ENCODE results near the gene TOM1L1. TPM values are rescaled to one million over a fixed set of nuclear protein-coding genes. Genes with fewer than 3 reads are reported as not detected.

TOM1L1 gene
- total RNA-seq, 2 experiments from 2014 or later = not detected

DNA sequence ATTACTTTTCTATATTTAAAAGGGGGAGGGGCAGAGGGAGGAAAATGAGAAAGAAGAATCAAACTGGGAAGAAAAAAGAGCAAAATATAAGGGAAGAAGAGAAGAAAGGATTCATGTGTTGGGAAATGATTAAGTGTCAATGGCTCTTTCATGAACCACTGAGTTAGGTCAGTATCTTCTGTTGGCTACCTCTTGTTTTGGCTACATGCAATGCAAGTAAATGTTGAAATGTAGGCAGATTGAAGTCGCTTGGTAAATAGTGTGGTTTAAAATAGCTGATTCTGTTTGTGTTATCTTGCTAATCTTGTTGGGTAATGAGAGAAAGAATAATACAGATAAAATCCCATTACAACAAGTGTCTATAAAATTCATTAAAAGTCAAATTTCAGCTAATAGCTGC, 40.6 kb downstream of the TOM1L1 start:
- TF ChIP-seq, protein P1, sequence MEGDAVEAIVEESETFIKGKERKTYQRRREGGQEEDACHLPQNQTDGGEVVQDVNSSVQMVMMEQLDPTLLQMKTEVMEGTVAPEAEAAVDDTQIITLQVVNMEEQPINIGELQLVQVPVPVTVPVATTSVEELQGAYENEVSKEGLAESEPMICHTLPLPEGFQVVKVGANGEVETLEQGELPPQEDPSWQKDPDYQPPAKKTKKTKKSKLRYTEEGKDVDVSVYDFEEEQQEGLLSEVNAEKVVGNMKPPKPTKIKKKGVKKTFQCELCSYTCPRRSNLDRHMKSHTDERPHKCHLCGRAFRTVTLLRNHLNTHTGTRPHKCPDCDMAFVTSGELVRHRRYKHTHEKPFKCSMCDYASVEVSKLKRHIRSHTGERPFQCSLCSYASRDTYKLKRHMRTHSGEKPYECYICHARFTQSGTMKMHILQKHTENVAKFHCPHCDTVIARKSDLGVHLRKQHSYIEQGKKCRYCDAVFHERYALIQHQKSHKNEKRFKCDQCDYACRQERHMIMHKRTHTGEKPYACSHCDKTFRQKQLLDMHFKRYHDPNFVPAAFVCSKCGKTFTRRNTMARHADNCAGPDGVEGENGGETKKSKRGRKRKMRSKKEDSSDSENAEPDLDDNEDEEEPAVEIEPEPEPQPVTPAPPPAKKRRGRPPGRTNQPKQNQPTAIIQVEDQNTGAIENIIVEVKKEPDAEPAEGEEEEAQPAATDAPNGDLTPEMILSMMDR (IDR thresholded peaks at IDR 0.05) = no peak
- ATAC-seq (ENCODE audit: poor library complexity) = no peak
- Mint-ChIP-seq H3K27ac (no peak overlapping the region), H3K36me3 (ENCODE audit: low read depth) (no peaks in the 10 kb centered on the region), H3K27me3 (peaks cover 10% of the 10 kb centered on the region), H3K4me1 (ENCODE audit: low read depth) (no peaks in the 10 kb centered on the region), H3K4me3 (no peak overlapping the region), H3K9me3 (no peaks in the 10 kb centered on the region)
- Histone ChIP-seq H3K27ac (ENCODE audit: low read depth in 1 of 2, low read length in 2 of 2) (no peak overlapping the region), H3K4me3 (ENCODE audit: low read length) (no peak overlapping the region), H3K36me3 (ENCODE audit: insufficient read depth, low read length) (no peaks in the 10 kb centered on the region), H3K9me3 (ENCODE audit: control insufficient read depth in 1 of 2, insufficient read depth in 1 of 2, low read length in 2 of 2) (no peaks in the 10 kb centered on the region), H3K4me1 (ENCODE audit: insufficient read depth, low read length) (no peaks in the 10 kb centered on the region), H3K27me3 (ENCODE audit: control insufficient read depth in 1 of 2, insufficient read depth in 2 of 2, low read length in 2 of 2) (no peaks in the 10 kb centered on the region)
- no peak for DNase-seq
- POLR2A ChIA-PET = no interaction called here
- CTCF ChIA-PET = no interaction called here
- intact Hi-C loops (cut with DNase I, micrococcal nuclease) = no loop called here

DNA sequence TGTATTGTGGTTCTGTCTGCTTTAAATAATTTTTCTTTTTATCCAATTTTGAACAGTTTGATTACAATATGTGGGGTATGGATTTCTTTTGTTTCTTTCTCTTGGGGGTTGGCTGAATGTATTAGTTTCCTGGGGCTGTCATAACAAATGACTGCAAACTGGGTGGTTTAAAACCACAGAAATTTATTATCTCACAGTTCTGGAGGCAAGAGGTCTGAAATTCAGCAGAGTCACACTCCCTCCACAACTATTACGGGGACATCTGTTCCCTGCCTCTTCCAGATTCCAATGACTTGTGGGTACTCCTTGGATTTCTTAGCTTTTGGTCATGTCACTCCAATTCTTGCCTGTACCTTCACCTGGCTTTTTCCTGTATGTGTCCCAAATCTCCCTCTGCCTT, 44.1 kb downstream of the TOM1L1 start:
- peaks cover 17% of the 10 kb centered on the region for H3K27me3 Mint-ChIP-seq
- ChIA-PET POLR2A (no interaction called here), CTCF (no interaction called here)
- no peaks in the 10 kb centered on the region for H3K9me3 Mint-ChIP-seq
- no peak overlapping the region for H3K4me3 Mint-ChIP-seq
- Histone ChIP-seq H3K4me1 (ENCODE audit: insufficient read depth, low read length) (no peaks in the 10 kb centered on the region), H3K27me3 (ENCODE audit: control insufficient read depth in 1 of 2, insufficient read depth in 2 of 2, low read length in 2 of 2) (peaks cover 0 to 6% of the 10 kb centered on the region in 2 experiments), H3K36me3 (ENCODE audit: insufficient read depth, low read length) (no peaks in the 10 kb centered on the region), H3K4me3 (ENCODE audit: low read length) (no peak overlapping the region), H3K9me3 (ENCODE audit: control insufficient read depth in 1 of 2, insufficient read depth in 1 of 2, low read length in 2 of 2) (no peaks in the 10 kb centered on the region), H3K27ac (ENCODE audit: low read depth in 1 of 2, low read length in 2 of 2) (no peak overlapping the region)
- intact Hi-C loops (cut with DNase I, micrococcal nuclease) = no loop called here
- no peaks in the 10 kb centered on the region for H3K36me3 Mint-ChIP-seq (ENCODE audit: low read depth)
- no peak overlapping the region for H3K27ac Mint-ChIP-seq
- TF ChIP-seq, protein P1 (IDR thresholded peaks at IDR 0.05) = no peak
- no peaks in the 10 kb centered on the region for H3K4me1 Mint-ChIP-seq (ENCODE audit: low read depth)
- no peak for DNase-seq
- no peak for ATAC-seq (ENCODE audit: poor library complexity)

DNA sequence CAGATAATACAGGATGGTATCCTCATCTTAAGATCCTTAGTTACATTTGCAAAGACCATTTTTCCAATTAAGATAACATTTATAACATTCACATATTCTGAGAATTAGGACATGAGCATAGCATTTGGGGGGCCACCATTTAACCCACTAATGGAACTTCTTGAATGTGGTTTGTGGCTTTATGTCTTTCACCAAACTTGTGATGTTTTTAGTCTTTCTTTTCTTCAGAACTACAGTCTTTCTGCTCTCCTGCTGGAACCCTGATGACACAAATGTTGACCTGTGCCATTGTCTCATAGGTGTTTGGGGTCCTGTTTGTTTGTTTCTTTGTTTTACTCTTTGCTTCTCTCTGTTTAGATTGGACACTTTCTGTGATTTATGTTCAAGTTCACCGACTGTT, 44.6 kb downstream of the TOM1L1 start:
- no peaks in the 10 kb centered on the region for H3K4me1 Mint-ChIP-seq (ENCODE audit: low read depth)
- ChIA-PET CTCF (no interaction called here), POLR2A (no interaction called here)
- H3K27ac Mint-ChIP-seq = no peak overlapping the region
- Histone ChIP-seq H3K36me3 (ENCODE audit: insufficient read depth, low read length) (no peaks in the 10 kb centered on the region), H3K27ac (ENCODE audit: low read depth in 1 of 2, low read length in 2 of 2) (no peak overlapping the region), H3K9me3 (ENCODE audit: control insufficient read depth in 1 of 2, insufficient read depth in 1 of 2, low read length in 2 of 2) (no peaks in the 10 kb centered on the region), H3K4me1 (ENCODE audit: insufficient read depth, low read length) (no peaks in the 10 kb centered on the region), H3K27me3 (ENCODE audit: control insufficient read depth in 1 of 2, insufficient read depth in 2 of 2, low read length in 2 of 2) (peaks cover 0 to 6% of the 10 kb centered on the region in 2 experiments), H3K4me3 (ENCODE audit: low read length) (no peak overlapping the region)
- no peak overlapping the region for H3K4me3 Mint-ChIP-seq
- H3K27me3 Mint-ChIP-seq = peaks cover 17% of the 10 kb centered on the region
- TF ChIP-seq, protein P1 (IDR thresholded peaks at IDR 0.05) = no peak
- no peaks in the 10 kb centered on the region for H3K36me3 Mint-ChIP-seq (ENCODE audit: low read depth)
- H3K9me3 Mint-ChIP-seq = no peaks in the 10 kb centered on the region
- ATAC-seq (ENCODE audit: poor library complexity) = no peak
- intact Hi-C loops (cut with DNase I, micrococcal nuclease) = no loop called here
- no peak for DNase-seq
